GM19463 (cell line): ENCODE data around the gene SF3B6.
"Not testable (repeated sequence)": the region's sequence is repeated elsewhere in the genome, so short reads cannot be mapped to it uniquely, and the experiment has no call there.

Experiments
- ATAC-seq: cut with Tn5 transposase; IDR thresholded peaks from one replicate; pipeline ENCODE4 v1.9.1; 2021; ENCODE audit warnings: mild to moderate bottlenecking, moderate library complexity; ENCODE audit not compliant: unreplicated experiment

Gene SF3B6

GRCh38 chr2:24095171-24095677, 19.1 kb upstream of the SF3B6 start:
- not testable (repeated sequence) for ATAC-seq

- not testable (repeated sequence) for ATAC-seq
Measured at GRCh38 chr2:24093270-24093669, 17.1 kb upstream of the SF3B6 start.

DNA sequence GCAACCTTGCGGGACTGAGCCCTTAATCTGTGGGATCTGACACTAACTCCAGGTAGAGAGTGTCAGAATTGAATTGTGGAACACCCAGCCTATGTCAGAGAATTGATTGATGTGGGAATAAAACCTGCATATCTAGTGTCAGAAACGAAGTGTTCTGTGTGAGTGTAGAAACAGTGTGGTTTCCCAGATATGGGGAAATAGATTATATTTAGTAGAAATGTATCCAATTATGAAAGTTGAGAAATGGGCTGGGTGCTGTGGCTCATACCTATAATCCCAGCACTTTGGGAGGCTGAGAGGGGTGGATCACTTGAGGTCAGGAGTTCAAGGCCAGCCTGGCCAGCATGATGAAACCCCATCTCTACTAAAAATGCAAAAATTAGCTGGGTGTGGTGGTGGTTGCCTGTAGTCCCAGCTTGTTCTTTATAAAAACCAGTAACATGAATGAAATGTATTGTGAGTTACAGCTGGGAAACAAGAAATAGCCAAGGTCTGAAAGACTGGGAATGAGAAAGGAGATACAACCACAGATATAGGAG, 12.8 kb upstream of the SF3B6 start:
- ATAC-seq: no peak

DNA sequence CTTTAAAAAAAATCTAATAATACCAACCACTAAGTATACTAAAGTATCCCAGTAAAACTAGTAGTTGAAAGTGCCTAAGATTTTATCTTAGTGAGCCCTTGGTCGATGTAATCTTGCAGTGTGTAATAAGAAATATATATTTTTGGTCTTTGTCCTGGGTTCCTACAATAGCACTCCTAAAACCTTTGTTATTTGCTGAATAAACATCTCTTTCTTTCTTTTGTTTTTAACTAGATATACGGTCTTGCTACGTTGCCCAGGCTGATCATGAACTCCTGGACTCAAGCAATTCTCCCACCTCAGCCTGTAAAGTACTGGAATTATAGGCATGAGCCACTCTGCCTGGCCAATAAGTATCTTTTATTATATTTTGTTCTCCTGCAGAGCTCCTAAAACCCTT, 10.9 kb upstream of the SF3B6 start:
- ATAC-seq: no peak

GRCh38 chr2:24086241-24086640, 10.1 kb upstream of the SF3B6 start:
- ATAC-seq: no peak

DNA sequence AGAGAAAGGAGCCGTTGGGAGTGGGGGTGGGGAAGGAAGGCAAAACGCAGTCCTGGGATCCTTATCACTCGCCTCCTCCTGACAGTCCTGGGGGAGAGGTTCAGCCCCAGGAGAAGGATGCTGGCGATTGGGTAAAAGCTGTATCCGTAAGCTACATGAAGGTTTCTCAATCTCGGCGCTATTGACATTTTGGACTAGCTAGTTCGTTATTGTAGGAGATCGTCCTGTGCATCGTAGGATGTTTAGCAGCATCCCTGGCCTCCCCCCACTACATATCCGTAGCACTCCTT, 9.0 kb upstream of the SF3B6 start:
- ATAC-seq: no peak

- ATAC-seq: peak; percentile 74
Measured at GRCh38 chr2:24084386-24085199, 8.5 kb upstream of the SF3B6 start, which contains the start of gene TP53I3. Gene TP53I3, minus strand, starts transcription at chr2:24084834. Its CDS starts 508 bp downstream, at chr2:24084326.

DNA sequence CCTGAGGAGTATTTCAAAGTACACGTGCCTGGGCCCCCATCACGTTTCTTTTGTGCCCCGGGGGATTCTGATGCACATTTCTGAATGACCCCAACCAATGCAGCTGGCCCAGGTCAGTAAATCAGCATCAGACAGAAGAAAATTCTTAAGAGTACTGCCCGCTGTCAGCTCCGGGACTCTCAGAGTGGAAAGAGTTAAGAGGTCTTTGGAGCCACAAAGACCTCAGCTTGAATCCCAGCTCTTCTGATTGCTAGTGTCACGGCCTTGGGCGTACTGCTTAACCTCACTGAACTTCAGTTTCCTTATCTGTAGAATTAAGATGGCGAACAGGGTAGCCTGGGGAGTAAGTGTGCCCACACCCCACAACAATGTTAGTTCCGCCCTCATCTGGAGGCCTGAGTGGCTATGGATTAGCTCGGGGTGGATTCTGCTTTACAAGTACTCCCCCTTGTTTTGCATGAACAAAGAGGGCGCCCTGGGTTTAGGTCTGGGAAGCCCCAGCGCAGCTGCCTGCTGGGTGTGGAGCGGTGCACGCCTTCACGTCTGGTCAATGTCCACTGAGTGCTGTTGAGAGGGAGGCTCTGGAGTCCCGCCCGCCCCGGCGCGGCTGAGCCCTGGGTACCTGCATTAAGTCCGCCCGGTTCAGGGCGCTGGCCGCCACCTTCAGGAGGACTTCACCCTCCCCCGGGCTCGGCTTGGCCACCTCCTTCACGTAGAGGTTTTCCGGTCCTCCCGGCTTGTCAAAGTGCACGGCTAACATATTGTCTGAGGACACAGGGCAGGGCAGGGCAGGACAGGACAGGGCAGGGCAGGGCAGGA, 7.7 kb upstream of the SF3B6 start:
- ATAC-seq: peak; percentile 74

DNA sequence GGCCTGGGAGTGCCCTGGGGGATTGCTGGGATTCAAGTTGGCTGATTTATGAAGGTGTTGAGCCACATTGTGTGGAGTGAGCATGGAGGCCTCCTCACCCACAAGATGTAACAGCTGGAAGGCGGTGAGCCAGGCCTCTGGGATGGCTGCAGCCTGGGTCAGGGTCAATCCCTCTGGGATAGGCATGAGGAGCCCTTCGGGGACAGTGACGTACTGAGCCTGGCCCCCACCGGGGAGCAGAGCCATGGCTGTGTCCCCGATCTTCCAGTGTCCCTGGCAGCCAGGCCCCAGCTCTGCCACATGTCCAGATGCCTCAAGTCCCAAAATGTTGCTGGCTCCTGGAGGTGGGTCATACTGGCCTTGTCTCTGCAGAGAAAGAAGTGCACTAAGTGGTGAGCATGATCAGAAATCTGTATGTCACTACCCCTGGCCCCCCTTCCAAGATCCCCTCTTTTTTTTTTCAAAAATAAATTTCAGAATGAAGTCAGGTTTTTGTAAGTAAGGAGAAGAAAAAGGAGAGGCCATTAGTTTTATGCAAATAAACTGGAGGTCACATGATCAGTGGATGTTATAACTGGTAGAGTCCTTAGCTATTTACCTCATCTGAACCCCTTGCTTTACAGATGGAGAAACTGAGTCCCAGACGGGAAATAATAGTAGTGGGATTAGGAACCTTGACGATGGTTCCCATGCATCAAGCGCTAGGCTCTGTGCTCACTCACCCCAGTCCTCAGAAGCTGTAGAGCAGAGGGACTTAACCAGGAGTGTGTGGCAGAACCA, 6.9 kb upstream of the SF3B6 start:
- no peak for ATAC-seq

DNA sequence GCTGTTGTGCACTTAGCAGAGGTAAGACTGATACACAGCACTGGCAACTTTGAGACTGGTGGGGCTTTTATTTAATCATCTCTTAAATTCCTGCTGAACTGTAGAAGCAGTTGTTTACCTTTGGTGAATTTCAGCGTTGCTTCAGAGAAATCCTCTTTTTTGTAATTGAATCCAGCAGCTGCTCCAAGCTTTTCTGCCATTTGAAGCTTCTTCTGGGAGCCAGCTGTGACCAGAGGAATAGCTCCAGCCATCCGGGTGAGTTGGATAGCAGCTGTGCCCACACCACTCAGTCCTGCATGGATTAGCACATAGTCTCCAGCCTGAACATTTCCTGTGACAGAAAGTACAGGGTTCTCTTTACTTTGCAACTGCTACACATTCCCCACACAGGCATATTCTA, 4.6 kb upstream of the SF3B6 start:
- ATAC-seq: no peak

- ATAC-seq: no peak
Measured at GRCh38 chr2:24077879-24078278, 1.8 kb upstream of the SF3B6 start.

DNA sequence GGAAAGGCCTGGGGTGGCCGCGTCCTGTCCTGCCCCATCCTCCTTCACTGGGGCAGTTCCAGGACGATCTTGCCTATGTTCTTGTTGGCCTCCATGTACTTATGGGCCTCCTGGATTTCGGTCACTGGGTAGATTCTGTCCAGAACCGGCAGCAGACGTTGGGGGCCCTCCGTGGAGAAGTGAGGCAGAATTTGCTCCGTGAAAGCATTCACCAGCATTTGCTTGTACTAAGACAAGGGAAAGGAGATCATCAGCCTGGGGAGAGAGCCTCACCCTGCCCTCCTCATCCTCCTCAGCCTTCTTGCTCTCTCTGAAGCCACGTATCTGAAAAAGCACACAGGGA, 1.4 kb upstream of the SF3B6 start:
- ATAC-seq: no peak

DNA sequence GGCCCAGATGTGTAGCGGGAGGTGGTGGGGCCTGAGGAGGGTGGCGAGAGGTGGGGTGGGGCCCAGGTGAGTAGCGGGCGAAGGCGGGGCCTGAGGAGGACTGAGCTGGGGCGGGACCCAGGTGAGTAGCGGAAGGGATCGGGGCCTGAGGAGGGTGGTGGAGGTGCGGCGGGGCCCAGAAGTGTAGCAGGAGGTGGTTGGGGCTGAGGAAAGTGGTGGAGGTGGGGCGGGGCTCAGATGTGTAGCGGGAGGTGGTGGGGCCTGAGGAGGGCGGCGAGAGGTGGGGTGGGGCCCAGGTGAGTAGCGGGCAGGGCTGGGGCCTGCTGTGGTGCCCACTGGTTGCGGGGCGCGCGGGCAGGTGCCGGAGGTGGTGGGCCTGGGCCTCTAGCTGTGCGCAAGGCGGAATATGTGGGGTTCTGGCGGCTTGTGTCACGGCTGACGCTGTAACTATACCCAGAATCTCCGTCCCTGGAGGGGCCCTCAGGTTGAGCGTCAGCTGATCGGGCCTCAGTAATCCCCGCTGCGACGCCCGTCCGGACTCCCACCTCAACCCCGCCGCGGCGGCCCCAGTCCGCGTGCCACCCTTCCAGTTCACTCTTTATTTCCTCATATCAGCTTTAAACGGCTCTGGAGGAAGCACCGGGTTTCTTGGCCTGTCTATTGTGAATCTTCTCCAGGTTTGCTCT, 866 bp upstream of the SF3B6 start:
- ATAC-seq: peak; percentile 16

DNA sequence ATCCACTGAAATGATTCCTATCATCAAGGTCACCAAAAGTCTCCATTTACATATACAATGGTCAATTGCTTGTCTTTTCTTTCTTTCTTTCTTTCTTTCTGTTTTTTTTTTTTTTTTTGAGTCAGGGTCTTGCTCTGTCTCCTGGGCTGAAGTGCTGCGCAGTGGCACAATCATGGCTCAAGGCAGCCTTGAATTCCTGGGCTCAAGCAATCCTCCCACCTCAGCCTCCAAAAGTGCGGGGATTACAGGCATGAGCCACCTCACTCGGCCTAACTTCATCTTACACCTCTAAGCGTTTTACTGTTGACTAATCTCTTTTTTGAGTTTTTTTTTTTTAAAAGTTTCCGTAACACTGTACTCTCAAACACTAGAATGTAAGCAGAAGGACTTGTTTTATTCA, 867 bp downstream of the SF3B6 start:
- ATAC-seq: no peak

GRCh38 chr2:24073816-24074215, 2.3 kb downstream of the SF3B6 start:
- ATAC-seq: no peak

GRCh38 chr2:24072259-24072658, 3.9 kb downstream of the SF3B6 start:
- no peak for ATAC-seq

DNA sequence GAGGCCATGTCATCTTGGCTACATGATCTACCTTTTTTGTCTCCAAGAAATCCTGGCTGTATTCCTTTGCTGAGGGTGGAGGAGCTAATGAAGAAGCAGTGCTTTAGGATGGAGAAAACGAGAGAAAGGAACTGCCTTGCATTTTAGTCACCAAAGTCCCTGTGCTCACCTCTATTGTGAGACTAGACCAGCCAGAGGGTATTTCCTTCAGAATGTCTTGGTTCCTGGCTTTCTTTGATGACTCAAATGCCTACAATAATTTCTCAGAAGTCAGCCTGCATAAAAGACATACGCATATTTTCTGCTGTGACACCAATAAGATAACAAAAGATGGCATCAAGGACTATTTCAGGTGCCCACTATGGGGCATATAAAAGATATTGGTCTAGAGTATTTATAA, 10.8 kb downstream of the SF3B6 start:
- ATAC-seq: no peak

- no peak for ATAC-seq
Measured at GRCh38 chr2:24058564-24059271, 17.4 kb downstream of the SF3B6 start.

- no peak for ATAC-seq
Measured at GRCh38 chr2:24055750-24056149, 20.4 kb downstream of the SF3B6 start.
